Tibial nerve (tissue), 4 donors: ENCODE data around the gene PLS1.

Source experiments
- CTCF ChIP-seq, 5 experiments: fragments of 200-600 bp in 3 of 5; fragments of 450-650 bp in 2 of 5; sonication (generic) in 3 of 5; IDR thresholded peaks; one replicate each; pipeline ENCODE4 v1.5.1; 2016 to 2019; ENCODE audit warnings: antibody characterized with exemption in 5 of 5, mild to moderate bottlenecking in 3 of 5, moderate library complexity in 2 of 5
- EP300 ChIP-seq, 2 donors: sonication (generic); formaldehyde crosslinking; IDR thresholded peaks; one replicate each; pipeline ENCODE4 v1.6.1; 2017; ENCODE audit warnings: antibody characterized with exemption in 2 of 2, mild to moderate bottlenecking in 1 of 2
- POLR2A ChIP-seq, 2 donors: fragments of 450-650 bp; IDR thresholded peaks; one replicate each; pipeline ENCODE4 v1.6.1; 2017; ENCODE audit warnings: antibody characterized with exemption in 2 of 2, mild to moderate bottlenecking in 2 of 2, moderate library complexity in 2 of 2

DNA sequence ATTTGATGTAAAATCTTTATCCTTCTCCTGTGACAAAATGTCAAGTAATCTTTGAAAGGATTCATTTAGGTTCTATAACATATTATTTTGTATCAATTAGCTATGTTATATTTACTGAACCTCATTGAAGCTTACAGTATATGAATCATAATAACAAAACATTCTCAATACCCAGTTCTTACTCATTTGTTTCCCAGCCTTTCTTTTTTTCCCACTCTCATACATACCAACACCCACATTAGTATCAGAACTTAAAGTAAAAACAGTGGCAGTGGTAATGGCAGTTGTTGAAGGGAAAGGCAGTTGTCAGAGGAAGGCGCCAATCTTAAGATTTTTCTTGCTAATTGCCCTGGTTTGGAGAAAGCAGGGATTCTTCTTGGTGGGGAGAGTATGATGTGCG, 94.4 kb downstream of the PLS1 start:
- TF ChIP-seq CTCF (IDR thresholded peaks at IDR 0.05) (no peak), EP300 (IDR thresholded peaks at IDR 0.05) (no peak), POLR2A (IDR thresholded peaks at IDR 0.05) (no peak)
